HG03139 (cell line): Measurements from ENCODE around the gene LRRC32.

Source experiments
- ATAC-seq: cut with Tn5 transposase; IDR thresholded peaks from one replicate; pipeline ENCODE4 v1.9.1; 2021; ENCODE audit not compliant: unreplicated experiment

Gene LRRC32

DNA sequence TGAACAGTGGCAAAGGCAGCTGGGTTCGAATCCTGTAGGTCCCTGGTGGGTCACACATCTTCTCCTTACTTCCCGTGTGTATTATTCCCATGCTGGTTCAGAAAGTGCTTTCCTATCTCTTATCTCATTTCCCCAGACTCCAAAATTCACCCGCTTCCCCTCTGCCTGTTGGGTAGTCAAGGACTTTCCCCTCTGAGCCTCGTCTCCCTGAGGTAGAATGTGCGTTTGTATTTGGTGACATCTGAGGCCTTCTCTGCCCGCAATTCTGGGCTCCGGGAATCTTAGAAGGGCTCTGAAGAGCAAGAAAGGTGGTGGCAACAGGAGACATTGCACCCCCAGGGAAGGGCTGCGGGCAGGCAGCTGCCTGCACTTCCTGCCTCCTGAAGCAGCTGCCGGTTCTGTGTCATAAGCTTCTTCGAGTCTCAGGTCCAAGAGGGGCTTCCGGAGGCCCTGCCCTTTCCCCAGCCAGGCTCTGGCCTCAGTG, 5.9 kb downstream of the LRRC32 start:
- ATAC-seq, result no peak

DNA sequence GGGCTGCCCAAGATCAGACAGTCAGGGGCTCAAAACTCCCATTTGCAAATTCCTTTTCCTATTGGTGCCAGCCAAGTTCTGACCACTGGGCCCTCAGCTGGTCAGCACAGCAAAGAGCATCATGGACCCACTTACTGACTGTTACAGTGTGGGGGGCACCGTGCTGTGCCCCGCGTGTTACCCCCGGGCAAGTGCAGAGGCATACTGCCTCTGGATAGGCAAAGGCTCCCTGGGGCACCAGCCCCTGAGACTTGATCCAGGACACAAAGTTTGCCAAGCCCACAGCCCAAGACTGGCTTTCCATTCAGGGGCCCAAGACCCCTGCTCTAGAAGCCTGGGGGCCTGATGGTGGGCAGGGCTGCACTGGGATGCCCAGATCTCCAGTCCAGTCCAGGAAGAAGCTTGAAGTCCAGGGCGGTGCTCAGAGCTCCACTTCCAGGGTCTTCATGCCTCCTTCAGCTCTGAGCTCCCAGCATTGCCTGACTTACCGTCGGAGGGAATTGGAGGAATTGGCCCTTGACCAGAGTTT, 6.6 kb downstream of the LRRC32 start:
- ATAC-seq, result no peak

DNA sequence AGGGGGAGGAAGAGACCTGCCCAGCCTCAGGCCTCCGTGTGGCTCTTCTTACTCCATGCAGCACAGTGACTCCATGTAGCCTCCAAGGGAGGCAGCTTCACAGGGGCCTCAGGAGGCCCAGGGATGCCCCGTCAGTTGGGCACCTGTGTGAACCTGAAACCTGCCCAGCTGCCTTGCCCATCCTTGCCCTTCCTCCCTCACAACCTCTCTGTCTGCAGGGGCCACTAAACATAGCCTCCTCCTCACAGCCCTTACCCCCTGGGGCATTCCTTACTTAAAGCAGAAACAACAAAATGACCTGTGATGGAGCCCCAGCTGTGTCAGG, 7.1 kb downstream of the LRRC32 start:
- ATAC-seq, result no peak

DNA sequence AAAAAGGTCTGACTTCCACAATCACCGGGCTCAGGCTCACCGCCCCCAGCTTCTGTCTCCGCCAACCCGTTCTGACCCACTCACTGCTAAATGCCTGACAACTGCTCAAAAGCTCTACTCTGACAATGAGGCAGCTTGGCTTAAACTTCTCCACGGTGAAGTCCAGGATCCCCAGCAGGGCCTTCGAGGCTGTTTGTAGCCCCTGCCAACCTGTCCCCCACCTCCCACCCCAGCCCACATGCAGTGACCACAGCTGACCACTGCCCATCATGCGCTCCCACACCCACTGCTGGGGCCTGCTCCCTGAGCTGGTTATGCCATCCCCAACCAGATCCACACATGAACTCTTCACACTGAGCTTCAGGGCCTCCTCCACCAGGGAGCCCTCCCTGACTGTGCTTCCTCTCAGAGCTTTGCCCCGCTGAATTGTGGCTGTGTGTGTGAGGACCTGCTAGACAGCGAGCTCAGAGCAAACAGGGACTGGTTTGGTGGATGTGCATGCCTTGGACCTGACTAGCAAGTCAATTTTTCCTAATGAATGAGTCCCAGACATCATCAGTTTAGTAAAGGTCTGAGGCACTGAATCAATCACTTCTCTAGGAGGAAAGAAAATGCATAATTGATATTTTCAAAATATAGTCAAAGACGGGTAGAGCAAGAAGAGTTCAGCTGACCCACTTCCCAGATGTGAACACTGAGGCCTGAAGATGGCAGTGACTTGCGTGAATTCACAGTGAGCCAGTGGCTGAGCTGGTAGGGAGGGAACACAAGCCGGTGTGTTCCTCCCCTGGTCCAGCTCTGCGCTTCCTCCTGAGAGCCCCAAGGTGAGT, 7.7 kb downstream of the LRRC32 start:
- no peak for ATAC-seq

DNA sequence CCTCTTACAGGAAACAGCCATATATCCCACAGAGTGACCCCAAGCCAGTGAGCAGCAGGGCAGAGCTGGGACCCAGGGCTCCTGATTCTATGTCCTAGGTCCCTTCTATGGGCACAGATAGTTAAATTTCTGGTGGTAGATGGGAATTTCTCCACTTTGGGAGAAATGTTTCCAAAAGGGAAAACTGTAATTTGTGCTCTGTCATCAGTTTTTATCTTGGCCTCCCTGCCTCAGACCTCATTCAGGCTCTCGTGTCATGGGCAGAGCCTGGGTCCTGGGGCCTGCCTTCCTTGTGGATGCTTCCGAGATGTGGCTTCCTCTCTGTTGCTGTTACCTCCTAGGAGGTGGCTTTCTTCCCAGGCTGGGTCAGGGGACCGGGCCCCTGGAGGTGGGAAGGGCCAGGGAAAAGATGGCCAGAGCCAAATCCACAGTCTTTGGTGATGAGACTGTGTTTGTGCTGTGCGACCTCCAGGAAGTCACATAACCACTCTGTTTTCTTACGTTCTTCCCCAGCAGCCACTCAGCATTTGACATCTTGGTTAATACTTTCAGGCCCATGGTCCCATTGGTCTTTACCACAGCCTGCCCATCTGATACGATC, 8.6 kb downstream of the LRRC32 start:
- ATAC-seq, result no peak

DNA sequence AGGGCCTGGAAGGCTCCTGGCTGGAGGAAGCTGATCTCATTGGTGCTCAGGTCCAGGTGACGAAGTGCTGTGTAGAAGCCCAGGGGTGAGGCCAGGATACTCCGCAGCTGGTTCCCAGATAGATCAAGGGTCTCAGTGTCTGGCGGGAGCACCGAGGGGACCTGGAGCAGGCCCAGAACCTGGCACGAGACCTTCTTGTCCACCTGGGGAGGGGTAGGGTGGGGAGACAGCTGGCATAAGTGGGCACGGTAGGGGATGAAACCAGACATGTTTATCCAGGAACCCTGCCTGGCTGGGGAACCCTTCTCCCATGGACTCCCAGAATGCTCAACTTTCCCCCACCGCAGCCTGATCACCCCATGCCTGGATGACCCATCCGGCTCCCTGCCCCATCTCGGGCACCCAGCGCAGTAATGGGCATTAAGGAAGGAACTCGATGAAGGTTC, 9.2 kb downstream of the LRRC32 start:
- no peak for ATAC-seq

DNA sequence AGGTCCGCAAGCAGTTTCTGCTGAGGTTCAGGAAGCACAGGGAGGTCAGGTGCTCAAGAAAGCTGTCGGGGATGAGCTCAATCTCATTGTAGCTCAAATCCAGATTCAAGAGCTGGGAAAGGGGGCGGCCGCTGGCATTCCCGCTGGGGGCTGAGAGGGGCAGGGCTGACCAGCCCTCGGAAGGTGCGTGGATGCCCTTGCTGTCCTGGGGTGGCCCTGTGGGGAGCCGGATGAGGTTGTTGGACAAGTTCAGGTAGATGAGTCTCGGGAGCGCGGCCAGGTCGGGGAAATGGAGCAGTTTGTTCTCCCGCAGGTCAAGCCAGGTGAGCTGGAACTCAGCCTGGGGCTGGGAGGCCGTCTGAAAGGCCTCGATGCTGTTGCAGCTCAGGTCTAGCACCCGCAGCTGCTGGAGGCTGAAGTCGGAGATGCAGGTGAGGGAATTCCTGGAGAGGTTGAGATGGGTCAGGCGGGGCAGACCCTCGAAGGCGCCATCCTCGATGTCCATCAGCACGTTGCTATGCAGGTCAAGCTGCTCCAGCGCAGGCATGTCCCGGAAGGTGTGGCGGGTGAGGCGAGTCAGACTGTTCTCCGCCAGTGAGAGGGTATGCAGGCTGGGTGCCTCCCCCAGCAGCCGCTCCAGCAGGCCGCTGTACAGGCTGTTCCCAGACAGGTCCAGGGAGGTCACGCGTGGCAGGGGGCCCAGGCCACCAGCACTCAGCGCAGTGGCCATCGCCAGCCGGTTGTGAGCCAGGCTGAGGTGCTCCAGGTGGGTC, 9.8 kb downstream of the LRRC32 start:
- no peak for ATAC-seq

DNA sequence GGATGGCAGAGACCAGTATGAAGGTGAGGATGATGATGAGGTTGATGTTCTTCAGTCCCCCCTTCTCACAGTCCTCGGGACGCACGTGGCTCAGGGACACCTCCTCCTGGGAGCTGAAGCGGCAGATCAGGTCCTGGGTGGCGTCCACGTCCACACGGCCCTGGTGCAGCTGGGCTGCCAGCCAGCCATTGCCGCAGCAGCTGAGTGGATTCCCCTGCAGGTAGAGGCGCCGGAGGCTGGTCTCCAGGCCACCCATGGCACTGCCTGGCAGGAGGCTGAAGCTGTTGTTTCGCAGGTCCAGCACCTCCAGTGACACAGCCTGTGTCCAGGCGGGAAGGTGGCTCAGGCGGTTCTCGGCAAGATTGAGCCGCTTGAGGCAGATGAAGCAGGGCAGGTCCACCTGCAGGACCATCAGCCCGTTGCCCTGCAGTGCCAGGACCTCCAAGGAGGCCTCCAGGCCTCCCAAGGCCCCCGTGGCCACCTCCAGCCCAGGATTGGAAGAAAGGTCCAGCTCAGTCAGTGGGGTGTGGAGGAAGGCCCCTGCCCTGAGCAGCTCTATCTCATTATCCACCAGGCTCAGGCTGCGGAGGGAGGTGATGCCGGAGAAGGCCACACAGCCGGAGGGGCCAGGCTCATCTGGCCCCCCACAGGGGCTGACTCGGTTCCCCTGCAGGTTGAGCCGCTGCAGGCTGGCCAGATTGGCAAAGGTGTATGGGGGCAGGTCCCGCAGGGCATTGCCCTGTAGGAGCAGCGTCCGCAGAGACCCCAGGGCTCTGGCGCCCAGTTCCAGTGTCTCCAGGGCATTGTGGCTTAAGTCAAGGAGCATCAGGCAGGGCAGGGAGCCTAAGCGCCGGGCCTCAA, 10.6 kb downstream of the LRRC32 start:
- ATAC-seq, result no peak

DNA sequence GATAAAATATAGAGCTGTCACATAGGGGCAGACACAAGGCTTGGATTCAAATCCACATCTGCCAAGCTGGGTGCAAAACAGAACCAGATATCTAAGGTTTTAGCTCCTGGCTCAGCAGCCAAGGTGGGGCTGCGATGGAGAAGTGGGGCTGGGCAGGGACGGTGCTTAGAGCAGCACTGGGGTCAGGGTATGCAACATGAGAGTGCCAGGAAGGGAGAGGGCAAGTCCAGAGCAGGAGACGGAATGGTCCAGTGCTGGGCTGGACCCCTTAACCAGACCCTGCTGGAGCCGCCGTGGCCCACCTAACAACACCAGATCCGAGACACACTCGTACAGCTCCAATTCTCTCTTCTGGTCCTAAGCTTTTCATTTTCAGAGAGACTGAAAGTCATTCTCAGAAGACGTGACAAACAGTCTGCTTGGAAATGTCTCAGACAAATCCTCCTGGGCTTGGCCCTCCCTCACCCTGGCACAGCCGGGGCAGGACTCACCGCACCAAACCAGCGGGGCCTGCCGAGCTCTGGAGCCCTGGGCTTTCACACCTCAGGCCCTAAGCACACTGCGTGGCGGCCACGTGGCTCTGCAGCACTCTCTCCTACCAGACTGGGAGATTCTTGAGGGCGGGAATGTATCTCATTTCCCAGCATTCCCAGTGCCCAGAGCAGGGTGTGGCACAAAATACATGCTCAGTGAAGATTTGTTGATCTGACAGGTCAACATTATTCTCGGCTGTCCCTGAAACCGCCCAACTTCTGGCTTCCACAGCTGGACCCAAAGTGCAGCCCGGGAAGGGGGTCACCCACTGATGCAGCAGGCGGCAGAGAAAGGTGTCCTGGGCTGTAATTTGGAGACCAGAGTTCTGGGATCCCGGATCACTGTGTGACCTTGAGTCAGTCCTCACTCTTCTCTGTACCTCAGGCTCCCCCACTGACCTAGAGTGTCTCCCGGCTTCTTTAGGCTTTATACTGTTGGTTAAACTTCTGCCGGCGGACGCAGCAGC, 11.6 kb downstream of the LRRC32 start:
- no peak for ATAC-seq

DNA sequence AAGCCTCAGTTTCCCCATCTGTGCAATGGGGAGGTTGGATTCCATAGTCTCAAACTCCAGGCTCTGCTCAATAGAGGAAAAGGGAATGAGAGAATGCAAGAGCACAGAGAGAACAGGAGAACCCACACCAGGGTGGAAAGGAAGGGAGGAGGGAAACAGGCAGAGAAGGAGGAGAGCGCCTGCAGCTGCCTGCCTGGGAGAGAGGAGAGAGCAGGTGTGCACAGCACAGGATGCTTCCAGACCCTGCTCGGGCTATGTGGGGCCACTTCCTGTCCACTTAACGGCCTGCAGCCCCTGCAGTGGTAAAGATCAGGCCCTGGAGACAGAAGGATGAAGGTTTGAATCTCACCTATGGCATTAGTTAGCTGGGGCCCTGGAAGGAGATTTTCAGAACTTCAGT, 12.3 kb downstream of the LRRC32 start:
- no peak for ATAC-seq

DNA sequence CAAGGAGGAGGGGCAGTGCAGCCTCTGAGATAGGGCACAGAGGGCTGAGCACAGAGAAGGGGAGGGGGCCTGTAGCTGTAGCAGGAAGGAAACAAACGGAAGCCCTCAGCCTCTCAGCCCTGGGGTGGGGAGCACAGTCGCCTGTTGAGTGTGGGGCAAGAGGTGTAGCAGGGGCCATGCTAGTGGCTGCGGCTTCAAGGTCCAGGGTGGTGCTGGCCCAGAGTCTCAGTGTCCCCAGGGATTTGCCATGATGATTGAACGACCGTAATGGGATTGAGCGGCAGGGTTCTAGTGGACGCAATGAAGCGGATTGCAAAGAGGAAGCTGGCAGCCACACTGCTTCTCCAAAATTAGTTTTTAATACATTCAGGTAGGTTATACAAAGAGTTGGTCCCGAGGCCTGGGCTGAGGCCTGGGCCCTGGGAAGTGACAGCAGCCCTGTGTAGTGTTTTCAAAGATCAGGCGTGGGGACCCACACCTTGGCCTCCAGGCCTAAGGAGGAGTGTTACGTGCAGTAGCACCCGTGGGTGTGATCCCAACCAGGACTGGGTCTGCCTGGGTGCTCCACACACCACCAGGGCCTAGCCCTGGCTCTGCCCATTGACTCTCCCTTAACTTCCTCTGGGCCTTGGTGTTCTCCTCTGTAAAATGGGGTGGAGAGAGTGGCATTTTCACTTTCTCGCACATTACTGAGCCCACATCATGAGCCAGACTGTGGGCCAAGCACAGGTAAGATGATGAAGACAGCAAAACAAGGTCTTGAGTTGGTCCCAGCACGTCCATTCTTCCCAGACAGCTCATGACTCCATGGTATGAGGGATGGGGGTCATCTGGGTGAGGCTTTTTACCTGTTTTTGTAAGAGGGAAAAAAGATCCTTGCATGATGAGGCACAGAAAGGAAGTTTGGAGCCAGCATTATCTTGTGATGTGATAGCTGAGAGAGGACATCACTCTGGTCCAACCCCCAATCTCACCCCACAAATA, 13.1 kb downstream of the LRRC32 start:
- no peak for ATAC-seq

DNA sequence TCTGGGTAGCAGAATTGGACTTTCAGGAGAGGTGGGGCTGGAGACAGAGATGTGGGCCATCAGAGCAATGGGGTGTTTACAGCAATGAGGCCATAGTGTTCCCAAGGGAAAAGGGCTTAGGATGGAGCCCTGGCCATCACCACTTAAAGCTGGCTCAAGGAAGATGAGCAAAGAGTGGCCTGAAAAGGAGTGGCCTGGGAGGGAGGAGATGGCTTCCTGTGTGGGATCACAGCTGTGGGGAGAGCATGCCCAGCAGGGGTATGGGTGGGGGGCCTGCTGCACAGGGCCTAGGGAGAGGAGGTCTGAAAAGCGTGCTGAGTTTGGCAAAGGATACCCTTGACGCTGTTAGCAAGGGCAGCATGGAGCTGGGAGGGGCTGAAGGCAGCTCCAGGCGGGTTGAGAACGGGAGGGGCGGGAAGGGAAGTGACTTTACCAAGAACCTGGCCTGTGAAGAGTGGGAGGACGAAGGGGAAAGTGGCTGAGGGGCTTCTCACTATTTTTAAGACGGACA, 13.9 kb downstream of the LRRC32 start:
- ATAC-seq, result no peak

DNA sequence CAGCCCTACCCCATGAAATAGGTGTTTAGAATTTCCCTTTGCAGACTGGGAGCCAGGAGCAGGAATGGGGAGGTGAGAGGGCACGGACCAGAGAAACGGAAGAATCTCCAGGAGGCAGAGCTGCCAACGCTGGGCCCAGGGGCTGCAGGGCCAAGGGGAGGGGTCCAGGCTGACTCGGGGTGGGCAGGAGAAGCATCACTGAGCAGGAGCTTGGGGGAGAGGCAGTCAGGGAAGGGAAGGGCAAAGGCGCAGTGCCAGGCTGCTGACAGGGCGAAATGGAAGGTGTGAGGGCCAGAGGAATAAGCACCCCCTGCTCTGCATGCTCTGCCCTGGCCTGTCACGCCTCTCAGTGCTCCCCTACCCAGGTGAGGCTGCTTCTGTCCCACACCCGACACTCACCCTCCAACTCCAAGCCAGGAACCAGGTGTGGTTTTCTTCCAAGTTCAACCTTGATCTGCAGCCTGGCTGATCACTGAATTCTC, 14.5 kb downstream of the LRRC32 start:
- ATAC-seq, result no peak

DNA sequence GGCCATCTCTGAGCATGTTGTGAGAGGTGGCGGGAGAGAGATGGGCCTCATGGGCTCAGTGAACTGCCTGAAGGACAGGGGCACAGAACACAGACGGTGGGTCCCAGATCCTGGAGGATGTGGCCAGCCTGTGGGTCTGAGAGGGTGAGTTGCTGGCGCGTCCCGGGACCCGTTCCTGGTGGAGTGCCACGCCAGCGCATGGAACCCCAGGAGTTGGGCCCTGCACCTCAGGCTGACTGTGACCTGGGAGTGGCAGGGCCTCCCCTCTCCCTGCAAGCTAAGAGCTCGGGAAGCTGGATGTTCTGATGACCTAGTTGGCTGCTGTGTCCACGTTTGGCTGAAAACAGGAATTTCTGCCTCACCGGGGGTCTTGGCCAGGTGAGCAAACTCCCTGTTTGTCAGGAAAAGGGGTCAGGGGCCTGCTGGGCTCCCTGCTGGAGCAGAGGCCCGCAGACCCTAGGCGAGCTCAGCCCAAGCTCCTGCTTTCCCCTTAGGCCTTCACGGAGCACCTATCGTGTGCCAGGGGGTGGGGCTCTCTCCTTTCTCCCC, 15.0 kb downstream of the LRRC32 start:
- no peak for ATAC-seq

DNA sequence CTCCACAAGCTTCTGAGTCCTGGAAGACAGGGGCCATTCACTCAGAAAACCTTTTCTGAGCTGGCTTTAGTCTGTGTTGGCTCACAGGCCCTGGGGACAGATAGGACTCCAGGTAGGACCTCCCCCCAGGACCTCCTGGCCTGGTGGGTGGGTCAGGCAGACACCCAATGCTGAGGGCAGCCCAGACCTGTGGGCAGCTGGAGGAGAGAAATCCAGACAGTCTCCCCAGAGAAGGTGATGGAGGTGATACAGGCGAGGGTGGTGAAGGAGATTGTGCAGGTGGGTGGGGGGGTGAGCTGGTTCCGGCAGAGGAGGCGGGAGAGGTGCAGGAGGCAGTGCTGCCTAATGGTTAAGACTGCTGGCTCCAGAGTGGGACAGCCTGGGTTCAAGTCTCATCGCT, 15.6 kb downstream of the LRRC32 start:
- ATAC-seq, result no peak

DNA sequence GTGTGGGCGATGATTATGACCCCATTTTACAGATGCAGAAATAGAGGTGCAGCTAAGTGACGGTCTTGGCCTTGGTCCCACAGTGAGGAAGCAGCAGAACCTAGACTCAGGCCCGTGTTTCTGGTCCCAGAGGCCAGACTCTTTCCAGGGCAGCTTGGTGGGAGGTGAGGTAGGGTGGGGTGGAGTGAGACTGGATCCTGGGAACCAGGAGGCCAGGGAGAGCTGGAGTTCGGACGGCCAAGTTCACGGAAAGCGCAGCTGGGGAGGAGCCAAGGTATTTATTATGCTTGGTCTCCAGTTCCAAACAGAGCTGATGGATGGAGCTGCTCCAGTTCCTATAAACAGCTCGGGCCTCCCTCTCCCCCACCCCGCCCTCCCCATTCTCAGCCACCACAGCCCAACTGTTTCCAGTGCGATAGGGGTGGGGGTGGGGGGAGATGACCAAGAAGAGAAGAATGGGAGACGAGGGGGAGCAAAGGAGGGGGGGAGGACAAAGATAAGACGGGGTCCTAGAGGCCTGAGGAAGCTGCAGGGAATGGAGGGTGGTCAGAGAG, 16.2 kb downstream of the LRRC32 start:
- no peak for ATAC-seq

DNA sequence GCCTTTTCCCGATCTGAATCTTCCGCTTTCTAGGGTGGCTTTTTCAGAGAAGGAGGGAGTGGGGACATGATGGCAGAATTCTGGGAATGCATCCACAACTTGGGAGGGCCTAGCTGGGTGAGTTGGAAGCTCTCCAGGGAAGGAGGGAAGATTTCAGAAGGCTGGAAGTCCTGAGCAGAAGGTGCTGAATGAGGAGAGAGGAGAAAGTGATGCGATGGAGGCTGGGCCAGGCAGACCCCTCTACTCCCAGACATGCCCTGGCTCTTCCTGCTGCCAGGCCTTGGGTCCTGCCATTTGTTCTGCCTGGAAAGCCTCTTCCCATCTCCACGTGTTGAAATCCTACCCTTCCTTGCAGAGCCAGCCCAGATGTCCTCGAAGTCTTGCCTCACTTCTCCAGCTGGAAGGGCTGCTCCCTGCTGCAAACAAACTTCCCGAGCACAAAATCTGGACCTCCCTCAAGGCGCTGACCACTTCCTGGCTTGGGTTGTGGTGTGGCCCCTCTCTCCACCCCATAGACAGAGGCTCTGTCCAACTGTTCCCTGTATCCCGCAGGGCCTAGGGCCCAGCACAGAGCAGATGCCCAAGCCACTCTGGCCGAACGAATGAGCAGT, 16.8 kb downstream of the LRRC32 start:
- no peak for ATAC-seq
